NCI-H774 (cell line): ENCODE data around the gene SHE.

Experiments
- DNase-seq: peaks from one replicate; lab custom pipeline; 2025; lab: John Stamatoyannopoulos, UW

The SHE gene

DNA sequence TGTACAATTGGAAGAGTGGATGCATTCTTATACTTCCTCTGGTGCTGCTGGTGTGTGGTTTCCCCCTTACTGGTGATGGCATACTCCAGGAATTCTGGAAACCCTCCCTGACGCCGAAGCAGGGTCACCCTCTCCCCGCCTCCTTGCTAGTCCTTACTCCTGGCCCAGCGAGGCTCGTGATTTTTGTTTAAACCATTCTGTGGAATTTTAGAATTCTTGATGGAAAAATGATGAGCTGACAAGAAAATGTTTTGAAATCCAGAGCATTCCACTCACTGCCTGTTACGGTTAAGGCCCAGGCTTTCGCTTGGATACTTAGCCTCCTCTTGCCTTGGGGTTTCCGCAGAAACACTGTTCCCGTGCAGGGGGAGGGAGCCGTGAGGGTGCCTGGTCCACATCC is 55.9 kb downstream of the SHE start:
- no peak for DNase-seq

DNA sequence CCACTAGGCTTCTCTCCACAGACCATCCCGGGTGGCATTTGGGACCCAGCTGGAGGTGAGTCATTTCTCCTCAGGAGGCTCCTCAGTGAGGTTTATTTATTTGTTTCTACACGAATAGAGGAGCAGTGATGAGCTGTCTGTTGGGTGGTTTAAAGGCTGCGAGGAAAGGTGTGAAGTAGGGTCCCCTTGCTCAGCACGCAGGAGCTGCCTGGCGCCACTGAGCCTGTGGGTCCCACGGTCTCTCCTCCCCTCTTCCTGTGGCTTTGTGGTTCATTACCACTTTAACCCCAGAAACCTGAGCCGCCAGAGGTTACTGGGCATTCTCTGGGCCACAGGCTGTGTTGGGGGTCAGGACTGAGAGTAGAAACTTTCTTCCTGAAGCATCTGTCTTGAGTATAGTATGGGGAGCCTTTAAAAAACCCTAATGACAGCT is 57.2 kb downstream of the SHE start:
- DNase-seq = no peak

DNA sequence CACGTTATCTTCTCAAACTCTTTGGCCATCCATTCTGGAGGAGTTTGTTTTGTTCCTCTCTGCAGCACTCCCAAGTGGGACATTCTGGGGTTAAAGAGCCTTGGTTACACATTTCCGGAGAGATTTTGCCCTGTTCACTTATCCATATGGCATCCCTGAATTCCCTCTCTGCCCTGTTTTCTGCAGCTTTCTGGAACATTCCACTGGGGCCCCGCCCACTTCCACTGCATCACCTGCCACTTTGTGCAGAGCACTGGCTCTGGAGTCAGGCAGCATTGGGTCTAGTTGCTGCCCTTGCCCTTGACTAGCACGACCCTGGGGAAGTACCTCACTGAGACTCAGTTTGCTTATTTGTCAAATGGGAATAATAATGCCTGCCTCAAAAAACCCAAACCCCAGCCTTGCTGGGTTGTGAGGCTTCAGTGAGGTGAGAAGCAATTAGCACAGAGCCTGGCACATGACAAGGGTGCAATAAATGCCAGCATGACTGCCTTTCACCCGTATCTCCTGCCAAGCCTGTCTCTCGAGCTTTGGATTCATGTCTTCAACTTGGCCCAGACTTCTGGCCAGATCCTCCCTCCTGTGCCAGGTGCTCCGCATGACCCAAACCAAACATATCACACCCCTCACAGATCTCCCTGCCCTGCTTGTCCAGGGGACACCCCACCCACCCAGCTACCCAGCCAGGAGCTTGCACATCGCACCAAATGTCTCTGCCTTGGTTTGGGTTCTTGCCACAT is 58.8 kb downstream of the SHE start:
- DNase-seq = no peak

DNA sequence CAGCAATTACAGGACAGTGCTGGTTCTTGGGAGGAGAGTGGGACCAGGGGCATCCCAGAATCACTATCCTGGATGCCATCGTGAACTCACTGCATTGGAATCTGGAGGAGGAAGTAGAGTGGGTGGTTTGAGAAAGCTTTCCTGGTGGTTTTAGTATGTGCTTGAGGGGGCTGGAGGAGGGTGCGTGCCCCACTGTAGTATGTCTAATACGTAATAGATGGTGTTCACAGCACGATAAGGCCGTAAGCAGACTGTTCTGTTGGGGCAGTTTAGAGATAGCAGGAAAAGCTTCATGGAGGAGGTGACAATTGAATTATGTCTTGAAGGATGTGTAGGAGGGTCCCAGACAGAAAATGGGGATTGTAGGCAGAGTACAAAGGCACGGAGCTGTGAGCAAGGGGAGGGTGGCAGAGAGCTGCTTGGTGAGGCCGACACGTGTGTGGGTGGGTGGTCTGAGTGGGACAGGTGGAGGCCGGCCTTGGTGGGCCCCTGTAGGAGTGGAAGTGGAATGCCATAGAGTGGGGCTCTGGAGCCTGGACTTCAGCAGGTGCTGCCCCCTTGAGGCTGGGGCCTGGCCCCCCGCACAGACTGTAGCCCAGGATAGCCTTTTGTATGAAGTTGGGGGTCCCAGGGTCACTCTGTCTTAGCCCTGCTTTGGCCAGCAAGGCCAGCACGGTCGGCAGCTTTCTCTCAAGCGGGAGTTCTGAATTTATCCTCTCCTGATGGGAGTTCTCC is 60.0 kb downstream of the SHE start:
- DNase-seq = no peak

DNA sequence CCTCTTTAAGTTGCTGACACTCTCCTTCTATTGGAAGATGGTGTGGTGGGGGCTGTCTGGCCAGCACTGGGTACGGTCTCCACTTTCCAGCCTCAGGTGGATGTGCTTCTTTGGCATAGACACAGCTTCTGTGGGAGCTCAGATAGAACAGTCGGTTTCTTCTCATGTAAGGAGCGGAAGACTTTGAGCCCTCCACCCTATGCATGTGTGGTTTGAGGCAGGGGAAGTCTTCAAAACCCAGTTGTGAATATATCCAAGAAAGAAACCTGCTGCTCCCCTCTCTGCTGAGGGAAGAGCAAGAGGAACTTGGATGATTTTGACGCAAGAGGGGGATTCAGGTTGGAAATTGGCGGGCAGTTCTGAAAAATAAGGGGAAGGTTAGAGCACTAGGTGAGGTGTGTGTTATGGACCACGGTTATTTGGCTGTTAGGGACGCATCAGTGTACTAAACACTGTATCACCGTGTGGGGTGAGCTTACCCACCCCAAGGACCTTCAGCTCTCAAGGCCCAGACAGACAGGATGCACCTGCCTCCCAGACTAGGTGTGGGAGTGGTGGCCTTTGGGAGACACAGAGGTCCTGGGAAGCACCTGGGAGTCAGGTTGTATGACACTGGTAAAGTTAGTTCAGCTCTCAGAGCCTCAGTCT is 60.8 kb downstream of the SHE start:
- DNase-seq = no peak

DNA sequence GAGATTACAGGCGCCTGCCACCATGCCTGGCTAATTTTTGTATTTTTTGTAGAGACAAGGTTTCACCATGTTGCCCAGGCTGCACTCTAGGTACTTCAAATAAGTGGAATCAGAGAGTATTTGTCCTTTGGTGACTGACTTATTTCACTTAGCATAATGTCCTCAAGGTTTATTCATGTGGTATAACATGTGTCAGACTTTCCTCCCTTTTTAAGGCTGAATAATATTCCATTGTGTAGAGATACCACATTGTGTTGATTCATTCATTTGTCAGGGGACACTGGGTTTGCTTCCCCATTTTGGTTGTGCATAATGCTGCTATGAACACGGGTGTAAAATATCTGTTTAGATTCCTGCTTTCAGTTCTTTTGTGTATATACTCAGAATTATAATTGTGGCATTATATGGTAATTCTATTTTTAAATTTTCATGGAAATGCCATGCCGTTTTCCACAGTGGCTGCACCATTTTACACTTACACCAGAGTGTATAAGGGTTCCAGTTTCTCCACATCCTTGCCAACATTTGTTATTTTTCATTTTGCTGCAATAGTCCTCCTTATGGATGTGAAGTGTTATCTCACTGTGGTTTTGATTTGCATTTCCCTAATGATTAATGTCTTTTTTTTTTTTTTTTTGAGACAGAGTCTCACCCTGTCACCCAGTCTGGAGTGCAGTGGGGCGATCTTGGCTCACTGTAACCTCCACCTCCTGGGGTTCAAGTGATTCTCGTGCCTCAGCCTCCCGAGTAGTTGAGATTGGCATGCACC is 62.0 kb downstream of the SHE start:
- DNase-seq = no peak

DNA sequence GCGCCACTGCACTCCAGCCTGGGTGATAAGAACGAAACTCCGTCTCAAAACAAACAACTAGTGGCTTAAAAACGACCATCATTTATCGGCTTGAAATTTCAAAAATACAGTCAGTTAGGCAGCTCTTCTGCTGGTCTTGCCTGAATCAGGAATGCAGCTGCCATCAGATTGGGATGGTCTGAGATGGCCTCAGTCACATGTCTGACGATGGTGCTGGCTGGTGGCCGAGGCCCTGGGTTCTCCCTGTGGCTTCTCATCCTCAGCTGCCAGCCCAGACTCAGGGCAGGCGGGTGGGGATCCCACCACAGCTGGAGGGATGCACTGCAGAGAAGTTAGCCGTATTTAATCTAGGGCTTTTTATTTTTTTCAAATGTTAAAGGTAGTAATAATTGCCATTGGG is 65.8 kb downstream of the SHE start:
- no peak for DNase-seq

DNA sequence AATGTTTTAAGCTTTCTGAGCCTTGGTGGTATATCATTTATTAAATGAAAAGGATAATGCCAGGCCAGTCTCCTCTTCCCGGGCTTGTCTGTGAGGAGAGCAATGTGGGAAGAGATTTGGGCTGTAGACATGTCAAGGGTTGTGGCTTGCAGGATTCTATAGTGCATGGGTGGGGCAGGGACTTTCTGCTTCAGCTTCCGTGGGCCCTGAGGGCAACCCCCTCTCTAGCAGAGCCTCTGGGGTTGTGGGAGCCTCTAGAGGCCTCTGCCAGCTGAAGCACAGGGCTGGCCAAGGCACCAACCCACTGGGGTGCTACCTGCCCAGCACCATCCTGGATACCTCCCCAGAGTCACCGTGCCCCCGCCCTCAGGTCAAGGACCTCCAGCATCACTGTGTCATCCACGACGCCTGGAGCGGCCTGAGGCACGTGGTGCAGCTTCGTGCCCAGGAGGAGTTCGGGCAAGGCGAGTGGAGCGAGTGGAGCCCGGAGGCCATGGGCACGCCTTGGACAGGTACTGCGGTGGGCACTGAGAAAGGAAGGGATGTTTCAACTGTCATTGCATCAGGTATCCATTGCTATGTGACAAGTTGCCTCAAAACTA is 66.5 kb downstream of the SHE start:
- no peak for DNase-seq

DNA sequence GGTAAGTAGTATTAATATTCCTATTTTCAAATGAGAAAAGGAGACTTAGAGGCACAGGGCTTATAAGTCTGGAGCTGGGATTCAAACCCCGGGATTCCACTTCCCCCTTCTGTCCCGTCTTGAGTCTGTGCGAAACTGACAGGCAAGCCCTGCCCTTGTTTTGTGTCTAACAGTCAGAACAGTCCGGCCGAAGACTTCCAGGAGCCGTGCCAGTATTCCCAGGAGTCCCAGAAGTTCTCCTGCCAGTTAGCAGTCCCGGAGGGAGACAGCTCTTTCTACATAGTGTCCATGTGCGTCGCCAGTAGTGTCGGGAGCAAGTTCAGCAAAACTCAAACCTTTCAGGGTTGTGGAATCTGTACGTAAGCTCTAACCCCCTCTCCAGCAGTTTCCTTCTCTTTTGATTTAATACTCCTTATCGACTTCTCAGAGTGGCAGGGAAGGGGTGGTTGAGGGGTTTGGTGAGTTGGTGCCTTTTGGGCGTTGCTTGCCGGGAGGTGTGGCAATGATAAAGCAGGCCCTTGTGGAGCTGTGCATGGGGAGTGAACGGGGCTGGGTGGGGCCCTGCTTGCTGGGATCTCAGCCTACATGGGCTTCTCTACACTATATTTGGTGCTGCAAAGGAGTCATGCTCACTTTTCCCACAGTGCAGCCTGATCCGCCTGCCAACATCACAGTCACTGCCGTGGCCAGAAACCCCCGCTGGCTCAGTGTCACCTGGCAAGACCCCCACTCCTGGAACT is 67.7 kb downstream of the SHE start:
- no peak for DNase-seq

DNA sequence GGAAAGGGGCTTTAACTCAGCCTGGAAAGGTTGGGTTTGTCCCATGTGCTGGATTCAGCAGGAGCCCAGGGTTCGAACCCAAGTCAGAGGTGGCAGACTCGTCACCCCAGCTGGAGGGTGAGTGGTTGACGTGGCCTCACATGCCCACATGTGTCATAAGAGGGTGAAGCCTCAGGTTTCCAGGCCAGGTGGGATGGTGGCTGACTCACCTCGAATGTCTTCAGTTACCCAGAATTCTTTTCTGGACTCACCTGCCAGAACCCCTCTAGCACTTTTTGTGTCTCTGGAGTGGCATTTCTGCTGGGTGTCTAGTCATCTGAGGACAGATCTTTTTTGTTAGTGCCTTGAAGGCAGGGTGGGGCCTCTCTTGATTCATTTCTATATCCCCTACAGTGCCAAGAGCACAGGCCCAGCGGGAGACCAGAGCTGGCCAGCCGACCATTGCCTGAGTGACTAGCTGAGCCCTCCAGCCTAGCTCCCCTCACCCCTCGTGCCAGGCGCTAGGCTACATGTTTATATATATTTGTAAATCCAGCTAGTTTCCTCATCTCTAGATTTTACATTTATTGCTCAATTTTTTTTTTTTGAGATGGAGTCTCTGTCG is 68.9 kb downstream of the SHE start:
- DNase-seq = no peak

DNA sequence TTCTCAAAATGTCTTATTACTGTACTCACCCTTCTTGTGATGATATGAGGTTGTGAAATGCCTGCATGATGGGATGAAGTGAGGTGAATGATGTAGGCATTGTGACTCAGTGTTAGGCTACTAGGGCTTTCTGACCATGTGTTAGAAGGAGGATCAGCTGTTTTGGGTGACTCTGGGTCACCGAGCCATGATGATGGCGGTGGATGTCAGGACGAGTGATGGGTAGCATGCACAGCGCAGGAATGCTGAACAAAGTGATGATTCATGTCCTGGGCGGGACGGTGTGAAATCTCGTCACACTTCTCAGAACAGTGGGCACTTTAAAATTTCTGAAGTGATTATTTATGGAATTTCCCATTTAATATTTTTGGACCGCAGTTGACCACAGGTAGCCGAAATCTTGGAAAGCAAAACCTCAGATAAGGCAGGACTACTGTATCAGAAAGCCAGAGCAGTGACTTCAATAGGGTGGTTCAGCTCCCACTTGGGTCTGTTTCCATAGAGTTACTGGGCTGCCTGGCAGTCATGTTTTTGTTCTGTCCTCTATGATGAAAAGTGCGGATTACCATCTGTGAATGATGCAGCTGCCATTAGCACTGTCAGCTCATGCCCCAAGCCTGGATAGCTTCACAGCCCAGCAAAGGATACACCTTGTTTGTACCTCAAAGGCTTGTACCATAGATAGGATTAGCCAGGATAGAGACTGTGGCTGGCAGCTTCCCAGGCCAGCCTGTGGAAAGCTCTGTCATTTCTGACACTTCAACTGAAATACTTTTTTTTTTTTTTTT is 70.4 kb downstream of the SHE start:
- no peak for DNase-seq

DNA sequence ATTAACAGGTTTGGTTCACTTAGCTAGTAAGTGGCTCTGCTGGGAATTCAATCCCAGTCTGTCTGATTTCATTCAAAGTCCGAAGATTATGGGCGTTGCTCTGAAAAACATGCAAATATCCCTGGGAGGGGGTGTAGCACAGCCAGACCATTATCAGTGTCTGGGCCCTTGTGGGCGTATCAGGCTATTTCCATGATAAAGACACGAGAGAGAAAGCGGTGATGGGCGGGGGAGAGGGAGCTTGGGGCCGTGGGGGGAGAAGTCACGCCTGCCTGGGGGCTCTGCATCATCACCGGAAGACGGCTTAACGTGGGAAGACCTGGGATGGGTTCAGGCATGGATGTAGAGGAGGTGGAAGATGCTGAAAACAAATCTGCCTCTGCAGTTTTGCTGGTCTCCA is 71.3 kb downstream of the SHE start:
- DNase-seq = no peak

DNA sequence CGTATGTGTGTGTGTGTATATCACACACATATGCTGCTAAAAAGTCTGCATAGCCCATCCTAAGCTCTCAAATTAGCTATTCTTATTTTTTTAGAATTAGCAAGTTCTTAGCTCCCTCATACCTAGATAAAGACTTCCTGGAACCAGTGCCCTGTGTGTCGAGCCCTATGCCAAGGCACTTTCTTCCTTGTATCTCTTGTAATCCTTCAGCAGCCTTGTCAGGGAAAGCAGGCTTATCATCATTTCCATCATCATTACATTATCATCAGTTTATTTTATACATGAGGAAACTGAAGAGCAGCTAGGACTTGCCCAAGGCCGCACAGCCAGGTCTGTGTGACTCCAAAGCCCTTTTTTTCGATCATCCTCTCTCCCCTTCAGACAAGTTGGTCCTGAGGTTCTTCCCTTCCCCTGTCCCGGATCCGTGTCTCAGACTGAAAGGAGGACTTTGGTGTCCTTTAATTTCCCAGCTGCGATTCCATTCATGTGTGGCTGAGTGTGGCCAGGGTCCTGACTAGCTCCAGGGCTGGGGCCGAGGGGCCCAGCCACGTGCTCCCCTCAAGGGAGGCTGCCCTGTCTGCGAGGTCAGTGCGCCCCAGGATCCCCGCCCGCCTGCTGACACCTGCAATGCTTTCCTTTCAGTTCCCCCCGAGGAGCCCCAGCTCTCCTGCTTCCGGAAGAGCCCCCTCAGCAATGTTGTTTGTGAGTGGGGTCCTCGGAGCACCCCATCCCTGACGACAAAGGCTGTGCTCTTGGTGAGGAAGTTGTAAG is 72.2 kb downstream of the SHE start:
- no peak for DNase-seq
